HEK293 (cell line): ENCODE results near the gene CDH3.

Experiments used
- KLF10 ChIP-seq: fragments of 450-650 bp; IDR thresholded peaks from 2 replicates; pipeline ENCODE4 v1.5.1; 2018; ENCODE audit warnings: missing biosample characterization, mild to moderate bottlenecking, missing genetic modification characterization
- ZBTB1 ChIP-seq: fragments of 450-650 bp; formaldehyde crosslinking; IDR thresholded peaks from 2 replicates; pipeline ENCODE4 v1.5.1; 2016; ENCODE audit warnings: missing biosample characterization, missing genetic modification characterization
- ZNF133 ChIP-seq: fragments of 450-650 bp; formaldehyde crosslinking; IDR thresholded peaks from 2 replicates; pipeline ENCODE4 v1.5.1; 2016; ENCODE audit warnings: missing biosample characterization, missing genetic modification characterization
- ZNF473 ChIP-seq: fragments of 450-650 bp; formaldehyde crosslinking; IDR thresholded peaks from 2 replicates; pipeline ENCODE4 v1.5.1; 2017; ENCODE audit warnings: missing biosample characterization, missing genetic modification characterization

- no peak for TF ChIP-seq KLF10 (tag by site-specific recombination)
- TF ChIP-seq ZNF473 (tag by site-specific recombination): no peak
- no peak for TF ChIP-seq ZBTB1
- no peak for TF ChIP-seq ZNF133 (tag by site-specific recombination)
Measured at GRCh38 chr16:68713361-68713760, 68.3 kb downstream of the CDH3 start.
